ENCODE measurements around the gene CARD19. TPM values are rescaled to one million over a fixed set of nuclear protein-coding genes. Genes with fewer than 3 reads are reported as not detected.

Gene CARD19
- 10 to 100 TPM; 65.7 to 70.0 TPM for total RNA-seq

DNA sequence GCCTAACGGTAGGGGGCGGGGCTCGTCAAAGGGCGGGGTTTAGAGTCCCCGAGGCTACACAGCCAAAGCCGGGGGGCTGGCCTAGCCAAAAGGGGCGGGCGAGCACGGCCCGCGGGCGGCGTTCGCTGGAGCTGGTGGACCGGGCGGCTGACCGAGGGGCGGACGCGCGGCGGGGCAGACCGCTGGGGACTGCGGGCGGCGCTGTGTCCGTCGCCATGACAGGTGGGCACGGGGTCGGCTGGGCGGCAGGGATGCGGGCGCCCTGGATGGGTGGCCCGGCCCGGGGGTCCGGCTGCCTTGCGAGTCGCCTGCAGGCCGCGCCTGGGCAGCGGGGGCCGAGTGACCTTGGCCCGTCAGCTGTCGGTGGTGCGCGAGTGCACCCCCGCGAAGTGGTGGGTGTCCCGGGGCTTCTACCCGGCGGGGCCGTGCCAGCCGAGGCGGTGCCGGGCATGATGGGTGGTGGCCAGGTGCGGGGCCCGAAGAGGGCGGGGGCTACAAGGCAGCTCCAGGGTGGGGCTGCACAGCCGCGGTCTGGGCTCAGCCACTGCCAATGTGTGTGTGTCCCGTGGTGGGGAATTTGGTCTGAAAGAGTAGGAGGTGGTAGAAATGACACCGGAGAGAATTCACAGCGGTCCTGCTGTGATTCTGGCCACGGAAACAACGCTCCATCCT lies at the start of gene CARD19:
CARD19 (plus strand) TSS at position 87 of the 672 bp plus-strand sequence; CDS start at position 216, 129 bp downstream.
- peaks cover 66% of the 10 kb centered on the region for H3K4me1 Mint-ChIP-seq (ENCODE audit: low read depth)
- peak within 1 kb of the TSS; percentile 92 to 97 for H3K4me3 Mint-ChIP-seq
- peaks cover 1% of the 10 kb centered on the region in 2 donors for H3K9me3 Mint-ChIP-seq
- ATAC-seq (replicated peaks in 1 of 2): peak; percentile 8 to 18
- peak; percentile 62 for DNase-seq
- H3K27ac Mint-ChIP-seq: peak within 1 kb of the TSS; percentile 95
- peaks cover 8 to 9% of the 10 kb centered on the region in 2 donors for H3K36me3 Mint-ChIP-seq (ENCODE audit: insufficient read depth in 2 of 2)
- no peaks in the 10 kb centered on the region for H3K27me3 Mint-ChIP-seq (ENCODE audit: low read depth)

DNA sequence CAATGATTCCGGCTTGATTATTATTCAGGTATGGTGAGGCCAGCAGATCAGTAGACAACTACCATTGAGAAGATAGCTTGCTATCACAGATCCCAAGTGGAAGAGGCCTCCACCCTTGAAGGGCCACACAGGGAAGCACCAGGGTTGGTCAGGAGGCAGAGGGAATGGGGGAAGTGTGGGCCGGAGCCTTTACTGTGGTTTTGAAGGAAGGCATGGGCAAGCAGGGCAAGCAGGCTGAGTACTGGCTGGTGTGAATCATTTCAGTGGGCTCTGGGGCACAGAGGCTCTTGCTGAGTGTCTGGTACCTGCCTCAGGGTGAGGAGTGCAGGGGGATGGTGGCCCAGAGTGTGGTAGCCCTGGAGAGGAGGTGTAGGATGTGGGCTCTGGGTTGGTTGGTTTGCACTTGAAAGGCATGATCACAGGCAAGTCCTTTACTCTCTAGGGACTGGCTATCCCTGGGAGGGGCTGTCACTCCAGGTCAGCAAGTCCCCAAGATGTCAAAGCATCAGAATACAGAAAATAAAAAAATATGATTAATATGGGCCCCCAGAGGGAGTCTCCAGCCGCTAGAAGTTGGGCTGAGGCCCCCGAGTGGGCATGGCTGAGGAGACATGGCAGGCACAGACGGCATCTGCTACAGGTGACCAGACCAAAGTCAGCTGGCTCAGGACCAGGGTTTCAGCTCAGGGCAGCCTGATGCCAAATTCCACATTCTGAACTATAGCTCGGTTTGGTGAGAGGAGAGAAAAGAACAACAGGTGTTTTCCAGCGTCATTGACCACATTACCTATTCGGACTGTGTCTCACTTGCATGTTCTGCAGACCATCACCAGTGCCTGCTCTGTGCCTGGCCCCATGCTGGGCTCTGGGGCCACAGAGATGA lies 47.2 kb upstream of the CARD19 start:
- Mint-ChIP-seq H3K27me3 (ENCODE audit: low read depth) (no peaks in the 10 kb centered on the region), H3K4me1 (ENCODE audit: low read depth) (peaks cover 17% of the 10 kb centered on the region), H3K36me3 (ENCODE audit: insufficient read depth in 2 of 2) (no peaks in the 10 kb centered on the region), H3K27ac (no peak overlapping the region), H3K9me3 (no peaks in the 10 kb centered on the region), H3K4me3 (no peak overlapping the region)
- DNase-seq (no peak), ATAC-seq (replicated peaks in 1 of 2) (peak; percentile 33 to 34)

GRCh38 chr9:93049491-93049890 lies 46.5 kb upstream of the CARD19 start:
- no peaks in the 10 kb centered on the region for H3K27me3 Mint-ChIP-seq (ENCODE audit: low read depth)
- H3K4me1 Mint-ChIP-seq (ENCODE audit: low read depth): peaks cover 21% of the 10 kb centered on the region
- ATAC-seq (replicated peaks in 1 of 2) (peak in 1 of 2 donors; percentile 22), DNase-seq (no peak)
- H3K4me3 Mint-ChIP-seq: no peak overlapping the region
- H3K36me3 Mint-ChIP-seq (ENCODE audit: insufficient read depth in 2 of 2): no peaks in the 10 kb centered on the region
- H3K9me3 Mint-ChIP-seq: no peaks in the 10 kb centered on the region
- no peak overlapping the region for H3K27ac Mint-ChIP-seq

DNA sequence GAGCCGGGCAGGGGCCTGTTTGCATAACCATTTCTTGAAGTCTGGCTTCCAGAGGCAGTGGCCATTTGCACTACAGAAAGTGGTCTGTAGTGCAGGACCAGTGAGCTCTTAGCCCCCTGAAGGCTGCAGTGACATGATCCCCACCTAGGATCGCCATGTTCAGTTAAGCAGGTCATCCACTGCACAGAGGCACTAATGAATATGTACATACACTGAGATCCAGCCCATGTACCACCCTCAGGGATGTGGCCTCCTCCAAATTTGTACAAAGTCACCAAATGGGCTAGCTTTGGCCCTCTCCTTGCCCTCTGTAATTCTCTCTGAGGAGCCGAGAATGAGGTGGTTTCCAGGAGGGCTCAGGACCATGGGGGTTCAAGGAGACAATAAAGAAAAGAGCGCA lies 45.8 kb upstream of the CARD19 start:
- Mint-ChIP-seq H3K27ac (no peak overlapping the region), H3K9me3 (no peaks in the 10 kb centered on the region), H3K27me3 (ENCODE audit: low read depth) (no peaks in the 10 kb centered on the region), H3K4me1 (ENCODE audit: low read depth) (peaks cover 26% of the 10 kb centered on the region), H3K4me3 (no peak overlapping the region), H3K36me3 (ENCODE audit: insufficient read depth in 2 of 2) (no peaks in the 10 kb centered on the region)
- ATAC-seq (replicated peaks in 1 of 2) (no peak), DNase-seq (no peak)

- H3K9me3 Mint-ChIP-seq: no peaks in the 10 kb centered on the region
- H3K27me3 Mint-ChIP-seq (ENCODE audit: low read depth): no peaks in the 10 kb centered on the region
- peaks cover 34% of the 10 kb centered on the region for H3K4me1 Mint-ChIP-seq (ENCODE audit: low read depth)
- DNase-seq (no peak), ATAC-seq (replicated peaks in 1 of 2) (no peak)
- H3K4me3 Mint-ChIP-seq: no peak overlapping the region
- no peaks in the 10 kb centered on the region for H3K36me3 Mint-ChIP-seq (ENCODE audit: insufficient read depth in 2 of 2)
- no peak overlapping the region for H3K27ac Mint-ChIP-seq
These were observed 44.3 kb upstream of the CARD19 start for GRCh38 chr9:93051680-93052089.

GRCh38 chr9:93052791-93053540 lies 43.1 kb upstream of the CARD19 start:
- Mint-ChIP-seq H3K36me3 (ENCODE audit: insufficient read depth in 2 of 2) (no peaks in the 10 kb centered on the region), H3K27me3 (ENCODE audit: low read depth) (no peaks in the 10 kb centered on the region), H3K4me1 (ENCODE audit: low read depth) (peaks cover 40% of the 10 kb centered on the region), H3K9me3 (no peaks in the 10 kb centered on the region), H3K27ac (no peak overlapping the region), H3K4me3 (no peak overlapping the region)
- ATAC-seq (replicated peaks in 1 of 2) (no peak), DNase-seq (no peak)

GRCh38 chr9:93053781-93054331 lies 42.2 kb upstream of the CARD19 start:
- DNase-seq: no peak
- H3K9me3 Mint-ChIP-seq: no peaks in the 10 kb centered on the region
- H3K4me3 Mint-ChIP-seq: no peak overlapping the region
- H3K27me3 Mint-ChIP-seq (ENCODE audit: low read depth): no peaks in the 10 kb centered on the region
- ATAC-seq (replicated peaks in 1 of 2): no peak
- H3K27ac Mint-ChIP-seq: peak overlapping the region; percentile 24
- peaks cover 44% of the 10 kb centered on the region for H3K4me1 Mint-ChIP-seq (ENCODE audit: low read depth)
- no peaks in the 10 kb centered on the region for H3K36me3 Mint-ChIP-seq (ENCODE audit: insufficient read depth in 2 of 2)

- Mint-ChIP-seq H3K4me3 (no peak overlapping the region), H3K27me3 (ENCODE audit: low read depth) (no peaks in the 10 kb centered on the region), H3K27ac (peak overlapping the region; percentile 5), H3K4me1 (ENCODE audit: low read depth) (peaks cover 49% of the 10 kb centered on the region), H3K36me3 (ENCODE audit: insufficient read depth in 2 of 2) (peaks cover 0 to 3% of the 10 kb centered on the region in 2 donors), H3K9me3 (no peaks in the 10 kb centered on the region)
- ATAC-seq (replicated peaks in 1 of 2): no peak
- no peak for DNase-seq
These were observed 41.0 kb upstream of the CARD19 start for GRCh38 chr9:93054758-93055704.

- H3K27ac Mint-ChIP-seq: no peak overlapping the region
- H3K27me3 Mint-ChIP-seq (ENCODE audit: low read depth): no peaks in the 10 kb centered on the region
- no peak for DNase-seq
- no peak for ATAC-seq (replicated peaks in 1 of 2)
- peaks cover 0 to 3% of the 10 kb centered on the region in 2 donors for H3K36me3 Mint-ChIP-seq (ENCODE audit: insufficient read depth in 2 of 2)
- no peaks in the 10 kb centered on the region for H3K9me3 Mint-ChIP-seq
- H3K4me1 Mint-ChIP-seq (ENCODE audit: low read depth): peaks cover 70% of the 10 kb centered on the region
- H3K4me3 Mint-ChIP-seq: peak overlapping the region in 1 of 2 donors; percentile 3
These were observed 38.8 kb upstream of the CARD19 start for GRCh38 chr9:93057042-93057702.

DNA sequence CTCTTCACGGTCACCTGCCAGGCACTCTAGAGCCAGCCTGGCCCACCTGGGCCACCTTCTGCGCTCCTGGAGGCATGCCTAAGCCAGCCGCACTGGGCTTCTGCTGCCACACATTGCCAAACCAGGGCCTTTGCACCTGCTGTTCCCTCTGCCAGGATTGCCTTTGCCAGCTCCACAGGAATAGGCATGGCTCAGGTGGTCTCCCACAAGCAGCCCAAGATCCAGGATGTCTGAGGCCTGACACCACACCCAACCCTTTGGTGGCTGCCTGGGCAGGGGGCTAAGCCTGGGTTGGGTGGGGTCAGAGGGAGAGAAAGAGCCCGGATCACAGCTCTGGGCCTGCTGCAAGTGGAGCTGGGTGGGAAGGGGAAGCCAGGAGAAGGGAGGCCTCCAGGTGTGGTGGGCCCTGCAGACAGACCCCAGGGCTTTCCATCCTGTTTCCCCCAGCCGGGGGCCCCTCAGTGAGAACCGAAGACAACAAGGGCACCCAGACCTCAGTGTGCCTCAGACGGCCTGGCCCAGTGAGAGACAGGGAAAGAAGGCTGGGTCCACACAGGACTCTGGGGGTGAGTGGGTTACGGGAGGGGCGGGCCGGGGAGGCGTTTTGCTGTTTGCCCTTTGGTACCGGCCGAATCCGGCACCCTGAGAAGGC lies 38.2 kb upstream of the CARD19 start:
- Mint-ChIP-seq H3K9me3 (no peaks in the 10 kb centered on the region), H3K4me3 (peak overlapping the region; percentile 60 to 83), H3K27ac (no peak overlapping the region), H3K36me3 (ENCODE audit: insufficient read depth in 2 of 2) (peaks cover 0 to 3% of the 10 kb centered on the region in 2 donors), H3K27me3 (ENCODE audit: low read depth) (no peaks in the 10 kb centered on the region), H3K4me1 (ENCODE audit: low read depth) (peaks cover 77% of the 10 kb centered on the region)
- ATAC-seq (replicated peaks in 1 of 2) (peak in 1 of 2 donors; percentile 8), DNase-seq (no peak)

DNA sequence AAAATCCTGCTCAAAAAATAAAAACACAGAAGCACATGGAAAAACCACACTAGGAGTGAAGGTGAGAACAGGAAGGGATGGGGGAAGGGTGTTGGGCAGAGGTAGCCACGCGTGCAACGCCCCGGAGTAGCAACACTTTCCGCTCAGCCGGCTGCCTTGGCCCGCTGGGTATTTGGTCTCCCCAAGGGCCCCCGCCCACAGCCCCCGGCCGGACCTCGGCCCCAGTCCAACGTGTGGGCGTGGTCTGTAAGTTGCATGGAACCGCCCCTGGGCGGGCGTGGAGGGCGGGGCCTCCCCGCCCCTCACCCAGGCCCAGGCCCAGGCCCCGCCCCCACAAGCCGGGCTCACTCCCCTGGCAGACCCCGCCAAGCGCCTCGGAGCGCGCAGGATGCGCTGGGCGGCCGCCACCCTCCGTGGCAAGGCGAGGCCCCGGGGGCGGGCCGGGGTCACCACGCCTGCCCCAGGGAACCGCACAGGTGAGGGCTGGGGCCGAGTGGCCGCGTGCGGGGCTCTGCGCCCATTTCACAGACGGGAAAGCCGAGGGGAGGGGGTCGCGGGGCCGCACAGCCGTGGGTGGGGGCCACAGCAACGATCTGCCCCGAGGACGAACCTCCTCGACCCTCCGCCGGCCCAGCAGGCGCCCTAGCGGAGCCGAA lies 37.5 kb upstream of the CARD19 start, which contains the start of gene SUSD3:
SUSD3 (plus strand) TSS at position 347 of the 656 bp plus-strand sequence; CDS start at position 389, 42 bp downstream.
- H3K4me1 Mint-ChIP-seq (ENCODE audit: low read depth): peaks cover 77% of the 10 kb centered on the region
- peak; percentile 80 to 87 for DNase-seq
- no peaks in the 10 kb centered on the region for H3K27me3 Mint-ChIP-seq (ENCODE audit: low read depth)

More for the DNA sequence above, 37.5 kb upstream of the CARD19 start, which contains the start of gene SUSD3:
- Mint-ChIP-seq H3K4me3 (peak within 1 kb of the TSS; percentile 92 to 97), H3K27ac (peak within 1 kb of the TSS; percentile 95), H3K36me3 (ENCODE audit: insufficient read depth in 2 of 2) (peaks cover 0 to 3% of the 10 kb centered on the region in 2 donors), H3K9me3 (no peaks in the 10 kb centered on the region)
- ATAC-seq (replicated peaks in 1 of 2): peak; percentile 74 to 76

Measured in activated T-cell treated with anti-CD3 and anti-CD28 coated beads, Interleukin-2, amount 50 U/mL, for 72 hours (primary cell).